Pulmonary artery endothelial cell (primary cell): ENCODE results near the gene PIGQ. TPM values are rescaled to one million over a fixed set of nuclear protein-coding genes. Genes with fewer than 3 reads are reported as not detected.
A peak's percentile ranks its signal among the peaks of the same experiment; 100 is the strongest.

Experiments
- DNase-seq: peaks from one replicate; pipeline ENCODE4 v3.0.0-alpha.2; 2011; ENCODE audit warnings: low read depth, low spot score
- total RNA-seq: library from RNA; depleted of rRNA; stranded (reverse); fragments of >200 nt; gene quantifications from 2 replicates; pipeline ENCODE4 v1.2.3, GENCODE V29; 2014

The PIGQ gene
- total RNA-seq, 1 donor from 2014 or later, result 24.1 TPM

GRCh38 chr16:567373-568256, 2.2 kb upstream of the PIGQ start:
- no peak for DNase-seq

GRCh38 chr16:568401-569258, 1.1 kb upstream of the PIGQ start:
- no peak for DNase-seq

GRCh38 chr16:572865-573650, 3.3 kb downstream of the PIGQ start:
- no peak for DNase-seq

GRCh38 chr16:574021-574760, 4.4 kb downstream of the PIGQ start:
- no peak for DNase-seq

GRCh38 chr16:575354-576196, 5.8 kb downstream of the PIGQ start:
- DNase-seq, result no peak

GRCh38 chr16:576197-576822, 6.5 kb downstream of the PIGQ start:
- DNase-seq, result no peak

- DNase-seq, result no peak
These were observed 7.0 kb downstream of the PIGQ start for GRCh38 chr16:576823-577201.

GRCh38 chr16:577796-578195, 8.0 kb downstream of the PIGQ start:
- no peak for DNase-seq

GRCh38 chr16:578232-578869, 8.6 kb downstream of the PIGQ start:
- no peak for DNase-seq

- DNase-seq, result peak; percentile 37
These were observed 9.2 kb downstream of the PIGQ start for GRCh38 chr16:578870-579405.

- DNase-seq, result no peak
These were observed 10.6 kb downstream of the PIGQ start for GRCh38 chr16:580141-580945.

- no peak for DNase-seq
These were observed 11.3 kb downstream of the PIGQ start for GRCh38 chr16:580946-581498.

GRCh38 chr16:582218-582613, 12.4 kb downstream of the PIGQ start:
- no peak for DNase-seq

- no peak for DNase-seq
These were observed 13.0 kb downstream of the PIGQ start for GRCh38 chr16:582614-583331.

- no peak for DNase-seq
These were observed 13.7 kb downstream of the PIGQ start for GRCh38 chr16:583470-583814.

GRCh38 chr16:583815-584591, 14.2 kb downstream of the PIGQ start:
- no peak for DNase-seq
